ENCODE data around the gene NIPAL4. TPM values are rescaled to one million over a fixed set of nuclear protein-coding genes. Genes with fewer than 3 reads are reported as not detected.

The NIPAL4 gene
- total RNA-seq, 1 donor from 2014 or later, result not detected

DNA sequence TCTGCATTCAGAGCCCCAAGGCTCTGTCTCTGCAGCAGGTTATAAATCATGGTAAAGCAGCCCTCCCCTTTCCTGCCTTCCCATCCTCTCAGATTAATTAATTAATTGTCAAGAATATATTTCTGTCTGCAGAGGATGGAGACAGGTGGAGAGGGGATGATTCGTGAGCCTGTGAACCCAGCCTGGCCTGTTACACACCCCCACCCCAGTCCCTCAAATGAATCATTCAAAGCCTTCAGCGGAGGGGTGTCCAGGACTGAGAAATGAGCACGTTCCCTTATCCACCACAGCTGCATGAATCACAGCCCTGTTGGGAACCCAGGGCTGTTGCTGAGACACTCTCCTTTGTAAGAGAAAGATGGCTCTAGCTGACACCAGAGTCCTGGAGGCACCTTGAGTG is 56.0 kb downstream of the NIPAL4 start:
- peak in 1 of 2 donors; percentile 29 for DNase-seq (ENCODE audit: low read depth in 2 of 2)

DNA sequence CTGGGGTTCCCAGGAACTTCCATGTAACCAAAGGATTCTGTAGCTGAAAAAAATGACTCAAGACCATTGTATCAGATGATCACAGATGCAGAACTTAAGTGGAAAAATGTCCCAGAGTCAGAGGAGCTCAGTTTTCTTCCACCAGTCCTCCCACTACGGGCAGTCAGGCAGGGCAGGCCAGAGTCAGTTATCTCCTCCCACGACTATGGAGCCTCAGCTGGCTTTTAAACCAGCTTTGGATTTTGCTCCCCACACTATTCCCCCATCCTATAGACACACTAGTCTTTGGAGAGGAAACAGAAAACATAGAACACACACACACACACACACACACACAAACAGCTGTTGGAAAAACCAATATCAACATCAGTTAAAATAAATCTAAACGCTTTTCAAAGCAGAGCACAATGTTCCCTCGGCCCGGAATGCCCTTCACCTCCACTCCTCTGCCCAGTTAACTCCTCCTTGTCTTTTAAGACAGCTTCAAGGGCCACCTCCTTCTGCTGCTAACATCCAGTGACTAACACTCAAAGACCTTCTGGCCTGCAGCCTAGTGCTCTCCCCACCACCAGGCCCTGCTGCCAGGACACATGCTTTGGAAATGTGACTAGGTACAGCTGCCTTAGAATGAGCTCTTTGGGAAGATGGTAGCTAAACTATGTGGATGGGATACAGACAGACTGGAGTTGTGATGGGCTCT is 56.8 kb downstream of the NIPAL4 start:
- no peak for DNase-seq (ENCODE audit: low read depth in 2 of 2)

DNA sequence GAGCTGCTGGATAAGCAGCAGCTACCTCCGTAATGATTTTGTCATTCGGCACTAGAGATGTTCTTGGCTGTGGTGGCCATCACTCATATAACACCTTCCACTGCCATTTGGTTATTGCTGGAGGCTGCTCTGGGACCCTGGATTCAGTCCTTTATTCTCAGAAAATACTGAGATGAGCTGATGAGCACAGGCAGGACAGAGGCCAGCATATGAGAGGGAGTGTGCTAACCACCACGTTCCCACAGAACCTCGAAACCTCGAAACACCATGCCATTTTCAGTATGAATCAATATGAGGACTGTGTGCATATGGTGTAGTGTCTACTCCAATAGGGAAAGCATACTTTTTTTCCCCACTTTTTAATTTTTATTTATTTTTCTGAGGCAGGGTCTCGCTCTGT is 59.0 kb downstream of the NIPAL4 start:
- no peak for DNase-seq (ENCODE audit: low read depth in 2 of 2)

DNA sequence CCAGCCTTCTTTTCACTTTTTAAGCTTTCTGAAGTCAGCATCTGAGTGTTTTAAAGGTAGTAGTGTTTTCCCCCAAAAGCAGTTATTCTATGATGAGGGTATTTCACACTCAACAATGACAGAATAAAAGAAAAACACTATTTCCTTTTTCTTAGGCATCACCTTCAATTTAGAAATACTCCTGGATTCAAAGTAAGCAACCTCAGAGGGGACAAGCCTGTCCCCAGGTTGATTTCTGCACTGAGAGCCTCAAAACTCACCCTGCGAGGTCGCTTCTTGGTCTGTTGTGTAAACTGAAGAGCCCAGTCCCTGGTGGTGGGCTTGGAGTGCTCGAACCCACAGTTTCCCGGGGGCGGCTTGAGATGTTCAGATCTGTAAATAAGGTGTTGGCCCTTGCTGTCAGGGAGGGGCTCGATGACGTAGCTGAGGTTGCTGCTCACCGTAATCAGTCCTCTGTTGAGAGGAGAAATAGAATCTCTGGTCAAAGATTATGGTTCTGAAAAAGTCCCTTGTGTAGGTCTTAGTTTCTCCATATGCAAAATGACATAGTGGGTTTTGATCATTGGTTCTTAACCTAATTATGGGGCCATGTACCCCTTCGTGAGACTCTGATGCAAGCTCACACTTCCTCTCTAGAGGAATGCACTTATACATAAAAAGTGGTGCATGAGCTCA is 59.7 kb downstream of the NIPAL4 start:
- DNase-seq (ENCODE audit: low read depth in 2 of 2), result no peak

DNA sequence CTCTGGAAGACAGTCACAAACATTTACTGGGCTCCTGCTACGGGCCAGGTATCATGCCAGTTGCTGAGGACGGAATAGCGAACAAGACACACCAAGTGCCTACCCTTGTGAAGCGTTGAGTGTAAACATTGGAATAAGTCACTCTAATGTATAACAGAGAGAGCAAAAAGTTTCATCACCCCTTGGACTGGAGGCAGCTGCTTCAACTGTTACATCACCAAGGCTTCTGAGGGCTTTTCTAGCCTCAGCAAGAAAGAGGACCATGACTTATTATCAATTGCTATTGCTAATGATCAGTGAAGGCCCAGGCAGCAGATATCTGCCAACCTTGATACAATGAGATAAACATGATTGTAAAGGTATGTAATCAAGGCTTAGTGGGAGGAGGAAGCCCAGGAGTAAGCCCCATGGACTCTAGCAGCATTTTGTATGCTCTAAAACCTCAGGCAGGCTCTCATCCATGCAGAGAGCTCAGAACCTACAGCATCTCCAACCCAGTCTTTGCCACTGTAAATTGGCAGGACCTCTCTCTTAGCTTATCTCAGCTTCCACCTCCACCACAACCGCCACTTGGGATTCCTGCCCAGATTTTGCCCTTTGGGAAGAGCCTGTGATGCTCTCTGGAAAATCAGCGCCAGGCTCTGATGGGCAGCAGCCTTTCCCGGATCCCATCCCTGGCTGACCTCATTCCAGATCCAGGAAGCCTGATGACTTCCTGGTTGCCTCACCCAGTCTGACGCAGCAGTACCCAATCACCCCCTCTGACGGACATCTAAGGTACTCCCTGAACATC is 61.1 kb downstream of the NIPAL4 start:
- peak in 1 of 2 donors; percentile 81 for DNase-seq (ENCODE audit: low read depth in 2 of 2)

- DNase-seq (ENCODE audit: low read depth in 2 of 2), result peak in 1 of 2 donors; percentile 90
These were observed 61.7 kb downstream of the NIPAL4 start for GRCh38 chr5:157521704-157522029.

DNA sequence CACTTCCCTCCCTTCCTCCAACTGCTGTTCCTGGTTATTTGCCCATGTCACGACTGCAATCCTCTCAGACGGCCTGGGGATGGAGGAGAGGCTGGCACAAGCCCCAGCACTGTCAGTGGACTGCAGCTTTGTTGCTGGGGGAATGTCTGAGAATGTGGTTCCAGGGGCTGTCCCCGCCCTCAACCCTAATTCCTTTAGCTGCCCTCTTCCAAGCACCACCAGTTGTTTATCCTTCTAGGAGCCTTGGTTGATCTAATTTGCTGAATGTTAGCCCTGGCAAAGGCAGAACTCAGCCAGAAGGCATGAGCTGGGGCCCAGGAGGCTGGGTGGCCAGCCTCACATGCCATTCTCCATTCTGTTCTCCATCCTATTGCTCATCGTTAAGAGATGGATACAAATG is 64.0 kb downstream of the NIPAL4 start:
- DNase-seq (ENCODE audit: low read depth in 2 of 2), result no peak

Other genes with a start within 250 kb of the NIPAL4 start
- 4.3 and 9.5 TPM in 2 replicates for gene CYFIP2, start 194.1 kb upstream of the NIPAL4 start, total RNA-seq
- 35.0 and 48.8 TPM in 2 replicates for gene ADAM19, start 115.6 kb downstream of the NIPAL4 start, total RNA-seq
- not detected in 2 replicates for gene SOX30, start 192.2 kb downstream of the NIPAL4 start, total RNA-seq
- not detected in 2 replicates for gene C5orf52, start 211.3 kb downstream of the NIPAL4 start, total RNA-seq